ENCODE data around the gene CSNK1G3.

Gene CSNK1G3

GRCh38 chr5:123651234-123651633 is 139.3 kb downstream of the CSNK1G3 start:
- no peak for DNase-seq

GRCh38 chr5:123659011-123659410 is 147.0 kb downstream of the CSNK1G3 start:
- no peak for DNase-seq

- no peak for DNase-seq
These were observed 147.5 kb downstream of the CSNK1G3 start for GRCh38 chr5:123659495-123659894.

- no peak for DNase-seq
These were observed 153.0 kb downstream of the CSNK1G3 start for GRCh38 chr5:123664961-123665360.

GRCh38 chr5:123665822-123666371 is 153.9 kb downstream of the CSNK1G3 start:
- no peak for DNase-seq
